Osteocyte (in vitro differentiated cells): Measurements from ENCODE around the gene PTOV1. TPM values are rescaled to one million over a fixed set of nuclear protein-coding genes. Genes with fewer than 3 reads are reported as not detected.

Experiments used
- DNase-seq: peaks from one replicate; pipeline ENCODE4 v3.0.0; 2021; ENCODE audit warnings: mixed read lengths; ENCODE audit not compliant: unreplicated experiment; ENCODE audit errors: extremely low spot score
- H3K27ac Mint-ChIP-seq: one replicate; pipeline ENCODE4 v1.8.0; 2021; ENCODE audit warnings: mild to moderate bottlenecking, mixed read lengths; ENCODE audit not compliant: unreplicated experiment
- H3K27me3 Mint-ChIP-seq: one replicate; pipeline ENCODE4 v1.8.0; 2021; ENCODE audit warnings: mixed read lengths; ENCODE audit not compliant: unreplicated experiment
- H3K36me3 Mint-ChIP-seq: one replicate; pipeline ENCODE4 v1.8.0; 2021; ENCODE audit warnings: mixed read lengths; ENCODE audit not compliant: unreplicated experiment
- H3K4me1 Mint-ChIP-seq: one replicate; pipeline ENCODE4 v1.8.0; 2021; ENCODE audit warnings: mixed read lengths; ENCODE audit not compliant: unreplicated experiment
- H3K4me3 Mint-ChIP-seq: one replicate; pipeline ENCODE4 v1.8.0; 2021; ENCODE audit warnings: mild to moderate bottlenecking, moderate library complexity, mixed read lengths; ENCODE audit not compliant: unreplicated experiment
- H3K9me3 Mint-ChIP-seq: one replicate; pipeline ENCODE4 v1.8.0; 2021; ENCODE audit warnings: mixed read lengths; ENCODE audit not compliant: unreplicated experiment
- total RNA-seq: library from RNA; stranded (reverse); gene quantifications from 2 replicates; pipeline ENCODE4 v1.2.1, GENCODE V29; 2021
- TF ChIP-seq, protein P1 (sequence below): fragments of 200-600 bp; sonication (generic); IDR thresholded peaks from 2 replicates; pipeline ENCODE4 v1.5.0; 2021; ENCODE audit warnings: antibody characterized with exemption, mild to moderate bottlenecking, moderate library complexity

The PTOV1 gene
- total RNA-seq, 1 donor from 2014 or later: 295 TPM

- H3K27me3 Mint-ChIP-seq: no peaks in the 10 kb centered on the region
Observed at GRCh38 chr19:49843265-49843664, 7.7 kb upstream of the PTOV1 start.

GRCh38 chr19:49844138-49845095 lies 6.5 kb upstream of the PTOV1 start:
- peaks cover 17% of the 10 kb centered on the region for H3K36me3 Mint-ChIP-seq
- H3K27ac Mint-ChIP-seq: peak overlapping the region; percentile 73
- no peak overlapping the region for H3K4me3 Mint-ChIP-seq
- H3K27me3 Mint-ChIP-seq: no peaks in the 10 kb centered on the region
- H3K4me1 Mint-ChIP-seq: peaks cover 27% of the 10 kb centered on the region
- H3K9me3 Mint-ChIP-seq: peaks cover 6% of the 10 kb centered on the region
- DNase-seq: no peak
- TF ChIP-seq, protein P1, sequence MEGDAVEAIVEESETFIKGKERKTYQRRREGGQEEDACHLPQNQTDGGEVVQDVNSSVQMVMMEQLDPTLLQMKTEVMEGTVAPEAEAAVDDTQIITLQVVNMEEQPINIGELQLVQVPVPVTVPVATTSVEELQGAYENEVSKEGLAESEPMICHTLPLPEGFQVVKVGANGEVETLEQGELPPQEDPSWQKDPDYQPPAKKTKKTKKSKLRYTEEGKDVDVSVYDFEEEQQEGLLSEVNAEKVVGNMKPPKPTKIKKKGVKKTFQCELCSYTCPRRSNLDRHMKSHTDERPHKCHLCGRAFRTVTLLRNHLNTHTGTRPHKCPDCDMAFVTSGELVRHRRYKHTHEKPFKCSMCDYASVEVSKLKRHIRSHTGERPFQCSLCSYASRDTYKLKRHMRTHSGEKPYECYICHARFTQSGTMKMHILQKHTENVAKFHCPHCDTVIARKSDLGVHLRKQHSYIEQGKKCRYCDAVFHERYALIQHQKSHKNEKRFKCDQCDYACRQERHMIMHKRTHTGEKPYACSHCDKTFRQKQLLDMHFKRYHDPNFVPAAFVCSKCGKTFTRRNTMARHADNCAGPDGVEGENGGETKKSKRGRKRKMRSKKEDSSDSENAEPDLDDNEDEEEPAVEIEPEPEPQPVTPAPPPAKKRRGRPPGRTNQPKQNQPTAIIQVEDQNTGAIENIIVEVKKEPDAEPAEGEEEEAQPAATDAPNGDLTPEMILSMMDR: no peak

More at GRCh38 chr19:49843265-49843664, 7.7 kb upstream of the PTOV1 start:
- TF ChIP-seq, protein P1: no peak
- no peak for DNase-seq
- Mint-ChIP-seq H3K9me3 (no peaks in the 10 kb centered on the region), H3K4me3 (no peak overlapping the region), H3K4me1 (peaks cover 18% of the 10 kb centered on the region), H3K27ac (no peak overlapping the region), H3K36me3 (peaks cover 23% of the 10 kb centered on the region)

DNA sequence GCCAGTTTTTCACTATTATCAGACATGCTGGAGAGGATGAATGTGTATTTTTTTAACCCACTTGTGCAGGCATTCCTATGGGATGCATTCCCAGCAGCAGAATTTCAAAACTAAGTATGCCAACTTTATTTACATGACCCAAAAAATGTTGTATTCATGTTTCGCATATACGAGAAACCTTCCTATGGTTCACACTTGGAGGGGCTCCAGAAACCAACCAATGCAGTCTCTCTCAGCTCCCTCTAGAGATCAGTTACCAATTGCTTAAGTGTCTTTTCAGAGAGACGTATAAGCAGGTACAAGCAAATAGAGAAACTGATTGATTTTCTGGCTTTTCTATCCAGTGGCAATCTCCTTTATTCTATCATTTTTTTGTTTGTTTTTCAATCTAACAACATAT lies 5.5 kb upstream of the PTOV1 start:
- peaks cover 15% of the 10 kb centered on the region for H3K36me3 Mint-ChIP-seq
- DNase-seq: no peak
- TF ChIP-seq, protein P1: peak; percentile 16
- H3K27me3 Mint-ChIP-seq: no peaks in the 10 kb centered on the region
- no peak overlapping the region for H3K4me3 Mint-ChIP-seq
- H3K4me1 Mint-ChIP-seq: peaks cover 34% of the 10 kb centered on the region
- H3K27ac Mint-ChIP-seq: peak overlapping the region; percentile 73
- peaks cover 6% of the 10 kb centered on the region for H3K9me3 Mint-ChIP-seq

DNA sequence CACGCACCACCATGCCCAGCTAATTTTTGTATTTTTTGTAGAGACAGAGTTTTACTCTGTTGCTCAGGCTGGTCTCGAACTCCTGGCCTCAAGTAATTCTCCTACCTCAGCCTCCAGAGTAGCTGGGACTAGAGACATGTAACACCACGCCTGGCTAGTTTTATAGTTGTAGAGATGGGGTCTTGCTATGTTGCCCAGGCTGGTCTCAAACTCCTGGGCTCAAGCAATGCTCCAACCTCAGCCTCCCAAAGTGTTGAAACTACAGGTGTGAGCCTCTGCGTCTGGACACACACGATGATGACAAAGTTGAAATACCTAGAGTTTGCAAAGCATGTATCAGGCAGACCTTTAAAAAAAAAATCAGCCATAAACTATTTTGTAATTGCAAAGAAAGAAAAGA lies 4.6 kb upstream of the PTOV1 start:
- H3K27me3 Mint-ChIP-seq: no peaks in the 10 kb centered on the region
- H3K27ac Mint-ChIP-seq: no peak overlapping the region
- H3K4me1 Mint-ChIP-seq: peaks cover 34% of the 10 kb centered on the region
- peaks cover 11% of the 10 kb centered on the region for H3K36me3 Mint-ChIP-seq
- H3K4me3 Mint-ChIP-seq: no peak overlapping the region
- TF ChIP-seq, protein P1: no peak
- H3K9me3 Mint-ChIP-seq: peaks cover 6% of the 10 kb centered on the region
- DNase-seq: no peak
